ENCODE results near the gene PRR9. TPM values are rescaled to one million over a fixed set of nuclear protein-coding genes. Genes with fewer than 3 reads are reported as not detected.
A peak's percentile ranks its signal among the peaks of the same experiment; 100 is the strongest.

PRR9 gene
- total RNA-seq, 2 donors from 2014 or later, result not detected

DNA sequence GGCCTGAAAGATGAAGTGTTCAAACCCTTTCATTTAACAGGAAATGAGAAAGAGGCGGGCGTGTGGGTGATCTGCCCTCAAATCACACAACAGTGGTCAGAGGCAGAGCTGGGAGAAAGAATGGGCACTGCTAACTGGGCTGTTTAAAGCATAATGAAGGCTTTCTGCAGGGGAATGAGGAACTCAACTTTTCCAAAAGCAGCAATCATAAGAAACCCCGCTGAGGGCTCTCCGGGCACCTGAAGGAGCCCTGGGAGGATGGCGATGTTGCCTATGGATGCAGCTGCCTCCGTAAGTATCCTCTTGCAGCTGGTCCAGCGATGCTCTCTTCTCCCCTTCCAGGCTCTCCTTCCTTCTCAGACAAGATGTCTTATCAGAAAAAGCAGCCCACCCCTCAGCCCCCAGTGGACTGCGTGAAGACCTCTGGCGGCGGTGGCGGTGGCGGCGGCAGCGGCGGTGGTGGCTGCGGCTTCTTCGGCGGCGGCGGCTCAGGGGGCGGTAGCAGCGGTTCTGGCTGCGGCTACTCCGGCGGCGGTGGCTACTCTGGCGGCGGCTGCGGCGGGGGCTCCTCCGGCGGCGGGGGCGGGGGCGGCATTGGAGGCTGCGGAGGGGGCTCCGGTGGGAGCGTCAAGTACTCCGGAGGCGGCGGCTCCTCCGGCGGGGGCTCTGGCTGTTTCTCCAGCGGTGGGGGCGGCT is 43.3 kb downstream of the PRR9 start:
- no peak for ATAC-seq
- peak in 1 of 2 donors; percentile 7 for DNase-seq
- intact Hi-C loops (cut with DNase I, micrococcal nuclease), result no loop called here

DNA sequence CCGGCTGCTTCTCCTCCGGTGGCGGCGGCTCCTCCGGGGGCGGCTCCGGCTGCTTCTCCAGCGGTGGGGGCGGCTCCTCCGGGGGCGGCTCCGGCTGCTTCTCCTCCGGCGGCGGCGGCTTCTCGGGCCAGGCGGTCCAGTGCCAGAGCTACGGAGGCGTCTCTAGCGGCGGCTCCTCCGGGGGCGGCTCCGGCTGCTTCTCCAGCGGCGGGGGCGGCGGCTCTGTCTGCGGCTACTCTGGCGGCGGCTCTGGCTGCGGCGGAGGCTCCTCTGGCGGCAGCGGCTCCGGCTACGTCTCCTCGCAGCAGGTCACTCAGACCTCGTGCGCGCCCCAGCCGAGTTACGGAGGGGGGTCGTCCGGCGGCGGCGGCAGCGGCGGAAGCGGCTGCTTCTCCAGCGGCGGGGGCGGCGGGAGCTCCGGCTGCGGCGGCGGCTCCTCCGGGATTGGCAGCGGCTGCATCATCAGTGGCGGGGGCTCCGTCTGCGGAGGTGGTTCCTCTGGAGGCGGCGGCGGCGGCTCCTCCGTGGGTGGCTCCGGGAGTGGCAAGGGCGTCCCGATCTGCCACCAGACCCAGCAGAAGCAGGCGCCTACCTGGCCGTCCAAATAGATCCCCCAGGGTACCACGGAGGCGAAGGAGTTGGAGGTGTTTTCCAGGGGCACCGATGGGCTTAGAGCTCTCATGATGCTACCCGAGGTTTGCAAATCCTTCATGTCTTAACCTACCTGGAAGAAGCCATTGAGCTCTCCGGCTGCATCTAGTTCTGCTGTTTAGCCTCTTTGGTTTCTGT is 44.1 kb downstream of the PRR9 start:
- DNase-seq (peak in 1 of 2 donors; percentile 17), ATAC-seq (no peak)
- intact Hi-C loops (cut with DNase I, micrococcal nuclease), result no loop called here

DNA sequence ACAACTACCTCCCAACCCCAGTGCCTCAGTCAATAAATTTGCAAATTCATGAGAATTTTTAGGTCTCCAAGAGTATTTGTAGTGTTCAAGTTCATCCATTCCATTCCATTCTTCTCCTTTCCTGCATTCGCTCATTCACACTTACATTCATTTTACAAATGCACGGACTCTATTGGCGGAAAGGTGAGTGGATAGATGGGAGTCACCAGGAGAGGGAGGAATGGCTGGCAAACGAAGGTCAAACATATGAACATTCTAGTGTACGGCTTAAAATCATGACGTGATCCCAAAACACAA is 44.6 kb downstream of the PRR9 start:
- intact Hi-C loops (cut with DNase I, micrococcal nuclease), result no loop called here
- ATAC-seq (no peak), DNase-seq (no peak)

DNA sequence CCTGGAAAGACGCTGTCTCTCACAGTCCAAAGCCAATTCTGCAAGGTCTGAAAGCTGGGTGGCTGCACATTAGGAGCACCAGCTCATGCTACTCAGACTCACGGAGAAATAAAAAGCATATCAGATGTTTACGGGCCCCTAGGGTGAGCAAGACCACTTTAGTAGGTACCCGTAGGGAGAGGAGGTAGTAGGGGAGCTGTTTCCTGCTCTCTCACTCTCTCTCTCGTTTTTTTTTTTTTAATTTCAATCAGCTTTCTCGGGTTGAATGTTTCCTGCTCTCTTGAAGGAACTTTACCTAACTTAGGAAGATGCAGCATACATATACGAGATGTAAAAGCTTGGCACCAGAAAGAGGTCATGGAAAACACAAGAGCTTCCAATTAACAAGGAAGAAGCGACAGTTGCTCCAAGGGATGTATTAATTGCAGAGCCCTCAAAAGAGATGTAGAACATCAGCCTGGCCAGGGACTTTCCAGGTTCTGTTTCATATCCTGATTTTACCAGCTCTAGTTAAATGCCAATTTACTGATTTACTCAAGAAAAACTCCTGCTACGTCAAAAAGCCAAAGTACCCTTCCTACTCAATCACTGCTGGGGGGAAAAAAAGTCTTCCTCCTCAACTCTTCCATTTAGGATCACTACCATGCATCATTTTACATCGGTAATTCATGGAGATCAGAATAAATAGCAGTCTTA is 45.2 kb downstream of the PRR9 start:
- intact Hi-C loops (cut with DNase I, micrococcal nuclease), result no loop called here
- no peak for ATAC-seq
- no peak for DNase-seq

DNA sequence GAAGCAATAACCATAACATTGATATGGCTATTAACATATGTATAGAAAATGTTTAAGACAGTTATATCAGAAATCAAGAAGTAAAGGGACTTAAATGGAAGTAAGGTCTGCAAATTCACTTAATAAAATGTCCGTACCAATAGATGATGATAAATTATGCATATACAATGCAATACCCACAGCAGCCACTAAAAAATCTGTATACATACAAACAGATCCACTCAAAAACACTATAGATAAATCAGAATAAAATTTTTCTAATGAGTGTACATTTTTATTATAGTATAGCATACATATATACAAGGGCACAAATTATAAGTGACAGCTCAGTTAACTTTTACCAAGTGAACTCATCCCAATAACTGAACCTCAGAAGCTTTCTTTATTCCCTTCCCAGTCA is 48.1 kb downstream of the PRR9 start:
- ATAC-seq (no peak), DNase-seq (no peak)
- intact Hi-C loops (cut with DNase I, micrococcal nuclease), result no loop called here

Other genes starting within 250 kb of the PRR9 start
- gene SPRR4, start 246.9 kb upstream of the PRR9 start, total RNA-seq, result not detected
- not detected for gene SPRR1A, start 233.5 kb upstream of the PRR9 start, total RNA-seq
- not detected for gene SPRR3, start 215.8 kb upstream of the PRR9 start, total RNA-seq
- not detected for gene SPRR1B, start 186.4 kb upstream of the PRR9 start, total RNA-seq
- gene SPRR2D, start 176.5 kb upstream of the PRR9 start, total RNA-seq, result not detected
- not detected for gene SPRR2A, start 160.1 kb upstream of the PRR9 start, total RNA-seq
- not detected for gene SPRR2B, start 146.0 kb upstream of the PRR9 start, total RNA-seq
- gene SPRR2E, start 123.1 kb upstream of the PRR9 start, total RNA-seq, result not detected
- gene SPRR2F, start 104.1 kb upstream of the PRR9 start, total RNA-seq, result not detected
- not detected for gene SPRR2G, start 66.7 kb upstream of the PRR9 start, total RNA-seq
- not detected for gene LELP1, start 14.2 kb upstream of the PRR9 start, total RNA-seq
- gene LORICRIN, start 42.1 kb downstream of the PRR9 start, total RNA-seq, result not detected
- gene PGLYRP3, start 95.4 kb downstream of the PRR9 start, total RNA-seq, result not detected
- gene PGLYRP4, start 131.3 kb downstream of the PRR9 start, total RNA-seq, result not detected
- 10 to 100 TPM in 1 of 2 donors, 1 to 10 TPM in 1; 9.2 to 21.0 TPM for gene S100A9, start 140.3 kb downstream of the PRR9 start, total RNA-seq
- under 1 TPM in 1 of 2 donors, not detected in 1; 0.85 TPM for gene S100A12, start 158.0 kb downstream of the PRR9 start, total RNA-seq
- gene S100A8, start 173.5 kb downstream of the PRR9 start, total RNA-seq, result 1 to 10 TPM; 1.2 to 6.7 TPM
- gene S100A7A, start 198.9 kb downstream of the PRR9 start, total RNA-seq, result not detected
- not detected for gene S100A7, start 243.1 kb downstream of the PRR9 start, total RNA-seq

Data from left colon (tissue), 2 donors.